IMR-90 (cell line): ENCODE results near the gene NDST3. TPM values are rescaled to one million over a fixed set of nuclear protein-coding genes. Genes with fewer than 3 reads are reported as not detected.
A peak's percentile ranks its signal among the peaks of the same experiment; 100 is the strongest.

Experiments used
- ATAC-seq: fragments of 200-7000 bp; cut with Tn5 transposase; 2 replicates; pipeline ENCODE4 v1.9.1; 2020; ENCODE audit warnings: low read depth, mild to moderate bottlenecking, moderate library complexity
- BruUV-seq: library from RNA; stranded (reverse); fragments of 400-500 nt; replicated peaks from 2 replicates; lab custom pipeline; 2021; lab: Mats Ljungman, UMichigan
- CTCF ChIA-PET: fragments of 300-600 bp; formaldehyde crosslinking; extraction: SDS; loops from one replicate; lab custom pipeline; 2021; ENCODE audit warnings: antibody characterized with exemption; lab: Yijun Ruan, JAX
- POLR2A ChIA-PET: fragments of 300-600 bp; sonication (Branson Sonifier 250); formaldehyde crosslinking; loops from one replicate; lab custom pipeline; 2022; ENCODE audit warnings: antibody characterized with exemption; ENCODE audit not compliant: unreplicated experiment; lab: Charles Lee
- DNase-seq: peaks from one replicate; pipeline ENCODE4 v3.0.0; 2013
- H2AFZ ChIP-seq: replicated peaks from 2 replicates; pipeline ENCODE3; 2013; ENCODE audit warnings: low read length, mild to moderate bottlenecking; ENCODE audit not compliant: poor library complexity
- H2AK5ac ChIP-seq: 2 replicates; pipeline ENCODE4 v1.6.1; 2013; ENCODE audit warnings: low read depth, low read length, inconsistent platforms
- H2AK9ac ChIP-seq: replicated peaks from 2 replicates; pipeline ENCODE3; 2013; ENCODE audit warnings: mild to moderate bottlenecking, low read depth, low read length, moderate library complexity; ENCODE audit not compliant: poor library complexity
- H2BK120ac ChIP-seq: 2 replicates; pipeline ENCODE4 v1.6.1; 2013; ENCODE audit warnings: low read depth, low read length, inconsistent platforms
- H2BK15ac ChIP-seq: 3 replicates; pipeline ENCODE4 v1.6.1; 2013; ENCODE audit warnings: low read depth, low read length, inconsistent platforms
- H2BK20ac ChIP-seq: 2 replicates; pipeline ENCODE4 v1.6.1; 2013; ENCODE audit warnings: low read depth, mild to moderate bottlenecking, inconsistent platforms, low read length, moderate library complexity
- H2BK5ac ChIP-seq: 2 replicates; pipeline ENCODE4 v1.6.1; 2013; ENCODE audit warnings: mild to moderate bottlenecking, low read depth, low read length, inconsistent platforms; ENCODE audit not compliant: poor library complexity, severe bottlenecking
- H3K14ac ChIP-seq: replicated peaks from 2 replicates; pipeline ENCODE4 v1.6.1; 2013; ENCODE audit warnings: low read depth, low read length, inconsistent platforms
- H3K18ac ChIP-seq: 2 replicates; pipeline ENCODE4 v1.6.1; 2013; ENCODE audit warnings: low read depth, low read length, control low read depth
- H3K23ac ChIP-seq: 2 replicates; pipeline ENCODE4 v1.6.1; 2013; ENCODE audit warnings: low read depth, low read length, inconsistent platforms
- H3K27ac ChIP-seq: 2 replicates; pipeline ENCODE4 v1.5.1; 2013; ENCODE audit warnings: mild to moderate bottlenecking, control low read depth, low read length; ENCODE audit not compliant: insufficient read depth
- H3K27me3 ChIP-seq: 2 replicates; pipeline ENCODE4 v1.6.1; 2013; ENCODE audit warnings: low read length; ENCODE audit not compliant: control insufficient read depth, insufficient read depth
- H3K36me3 ChIP-seq: 2 replicates; pipeline ENCODE4 v1.6.1; 2013; ENCODE audit warnings: low read length, mixed read lengths; ENCODE audit not compliant: control insufficient read depth, insufficient read depth
- H3K4ac ChIP-seq: 2 replicates; pipeline ENCODE4 v1.6.1; 2013; ENCODE audit warnings: low read depth, low read length, inconsistent platforms
- H3K4me1 ChIP-seq: 2 replicates; pipeline ENCODE4 v1.6.1; 2013; ENCODE audit warnings: low read length, mixed read lengths; ENCODE audit not compliant: control insufficient read depth, insufficient read depth
- H3K4me2 ChIP-seq: 2 replicates; pipeline ENCODE4 v1.6.1; 2013; ENCODE audit warnings: low read depth, mild to moderate bottlenecking, control low read depth, low read length, moderate library complexity
- H3K4me3 ChIP-seq: 2 replicates; pipeline ENCODE4 v1.5.1; 2013; ENCODE audit warnings: low read depth, mild to moderate bottlenecking, control low read depth, low read length, moderate library complexity; ENCODE audit not compliant: insufficient read depth
- H3K56ac ChIP-seq: 2 replicates; pipeline ENCODE4 v1.6.1; 2013; ENCODE audit warnings: low read length, inconsistent platforms; ENCODE audit not compliant: insufficient read depth; ENCODE audit errors: extremely low read depth
- H3K79me1 ChIP-seq, 2 experiments: 2 replicates each; pipeline ENCODE4 v1.6.1; 2013; ENCODE audit warnings: low read length in 2 of 2, inconsistent platforms in 1 of 2, low read depth in 1 of 2
- H3K9ac ChIP-seq: 2 replicates; pipeline ENCODE4 v1.6.1; 2013; ENCODE audit warnings: low read depth, low read length, control low read depth
- H3K9me1 ChIP-seq: 2 replicates; pipeline ENCODE4 v1.6.1; 2013; ENCODE audit warnings: low read length, inconsistent platforms; ENCODE audit not compliant: insufficient read depth
- H3K9me3 ChIP-seq: 2 replicates; pipeline ENCODE4 v1.6.1; 2013; ENCODE audit warnings: low read length; ENCODE audit not compliant: control insufficient read depth, insufficient read depth
- H4K20me1 ChIP-seq: 2 replicates; pipeline ENCODE4 v1.6.1; 2013; ENCODE audit warnings: low read length, inconsistent platforms; ENCODE audit not compliant: insufficient read depth
- H4K5ac ChIP-seq: 2 replicates; pipeline ENCODE4 v1.6.1; 2013; ENCODE audit warnings: mild to moderate bottlenecking, low read depth, low read length, control low read depth
- H4K8ac ChIP-seq, 2 experiments: 2 replicates each; pipeline ENCODE4 v1.6.1; 2013; ENCODE audit warnings: low read depth in 2 of 2, low read length in 2 of 2, control low read depth in 1 of 2, inconsistent platforms in 1 of 2
- H4K91ac ChIP-seq: 2 replicates; pipeline ENCODE4 v1.6.1; 2013; ENCODE audit warnings: low read depth, low read length, inconsistent platforms; ENCODE audit not compliant: insufficient read depth
- BHLHE40 ChIP-seq: fragments of 150-350 bp; IDR thresholded peaks from 2 replicates; pipeline ENCODE4 v1.6.1; 2016; ENCODE audit warnings: mild to moderate bottlenecking, low read depth, low read length
- CEBPB ChIP-seq: IDR thresholded peaks from 2 replicates; pipeline ENCODE4 v1.6.1; 2012; ENCODE audit warnings: low read depth, low read length, improper control_type of control experiment
- CHD1 ChIP-seq: IDR thresholded peaks from 2 replicates; pipeline ENCODE4 v1.6.1; 2012; ENCODE audit warnings: low read depth, low read length, improper control_type of control experiment
- FOS ChIP-seq: fragments of 150-350 bp; IDR thresholded peaks from 2 replicates; pipeline ENCODE4 v1.6.1; 2016; ENCODE audit warnings: low read depth, low read length
- MAFK ChIP-seq: IDR thresholded peaks from 2 replicates; pipeline ENCODE4 v1.6.1; 2012; ENCODE audit warnings: low read depth, low read length, improper control_type of control experiment
- MAZ ChIP-seq: IDR thresholded peaks from 2 replicates; pipeline ENCODE4 v1.6.1; 2012; ENCODE audit warnings: low read depth, mild to moderate bottlenecking, low read length, improper control_type of control experiment, moderate library complexity, borderline replicate concordance
- MXI1 ChIP-seq: IDR thresholded peaks from 2 replicates; pipeline ENCODE4 v1.6.1; 2012; ENCODE audit warnings: low read depth, mild to moderate bottlenecking, low read length, moderate library complexity, borderline replicate concordance
- NFE2L2 ChIP-seq: fragments of 150-350 bp; IDR thresholded peaks from 2 replicates; pipeline ENCODE4 v1.6.1; 2016; ENCODE audit warnings: low read depth, mild to moderate bottlenecking, low read length
- POLR2A ChIP-seq: IDR thresholded peaks from 2 replicates; pipeline ENCODE4 v1.6.1; 2012; ENCODE audit warnings: mild to moderate bottlenecking, low read depth, low read length
- RAD21 ChIP-seq: IDR thresholded peaks from 2 replicates; pipeline ENCODE4 v1.6.1; 2012; ENCODE audit warnings: low read length, improper control_type of control experiment
- RCOR1 ChIP-seq: IDR thresholded peaks from 2 replicates; pipeline ENCODE4 v1.6.1; 2012; ENCODE audit warnings: mild to moderate bottlenecking, low read length, improper control_type of control experiment; ENCODE audit not compliant: insufficient replicate concordance
- RFX5 ChIP-seq: IDR thresholded peaks from 2 replicates; pipeline ENCODE4 v1.8.0; 2012; ENCODE audit warnings: low read depth, mild to moderate bottlenecking, low read length, moderate library complexity
- SMC3 ChIP-seq: fragments of 150-350 bp; IDR thresholded peaks from 2 replicates; pipeline ENCODE4 v1.6.1; 2016; ENCODE audit warnings: low read depth, mild to moderate bottlenecking, antibody characterized with exemption, low read length, moderate library complexity
- WGBS, 2 experiments: methylation state at CpG; one replicate each; pipeline versions ENCODE4 v1.1.5 to v1.1.7; 2013; ENCODE audit warnings: missing lambda C conversion rate in 2 of 2; ENCODE audit not compliant: insufficient read length in 1 of 2; ENCODE audit errors: extremely low coverage in 2 of 2; 5-methylcytosine and 5-hydroxymethylcytosine counted together
- dilution Hi-C: fragments of 300-500 bp; cut with HindIII; formaldehyde crosslinking; loops from one replicate; pipeline ENCODE4 v1.14.3; 2018; ENCODE audit warnings: low sequenced_read_pairs; ENCODE audit not compliant: unreplicated experiment
- in situ Hi-C: fragments of 300-500 bp; cut with MboI; formaldehyde crosslinking; loops from 3 replicates; pipeline ENCODE4 v1.14.3; 2019; ENCODE audit warnings: low sequenced_read_pairs, inconsistent platforms, mixed read lengths
- intact Hi-C: fragments of 100-400 bp; cut with micrococcal nuclease; formaldehyde crosslinking; loops from 2 replicates; pipeline ENCODE4 v1.10.0; 2022
- polyA plus RNA-seq, 3 experiments: library from polyadenylated mRNA; depleted of rRNA; stranded (reverse); fragments of >200 nt; gene quantifications; 2 replicates each; pipeline ENCODE4 v1.2.3, GENCODE V29; 2012; ENCODE audit warnings: low replicate concordance in 1 of 3
- total RNA-seq: library from RNA; depleted of rRNA; stranded (reverse); fragments of >200 nt; gene quantifications from 2 replicates; pipeline ENCODE4 v1.2.3, GENCODE V29; 2012
- TF ChIP-seq, protein P1 (sequence below): fragments of 150-350 bp; IDR thresholded peaks from 2 replicates; pipeline ENCODE4 v1.6.1; 2016; ENCODE audit warnings: low read depth, mild to moderate bottlenecking, low read length, moderate library complexity, borderline replicate concordance
- TF ChIP-seq, protein P2 (sequence below): conservative IDR thresholded peaks from 2 replicates; pipeline ENCODE4 v1.5.1; 2012; ENCODE audit warnings: mild to moderate bottlenecking, low read depth, low read length, improper control_type of control experiment
- TF ChIP-seq, protein P3 (sequence below): fragments of 150-350 bp; IDR thresholded peaks from 2 replicates; pipeline ENCODE4 v1.6.1; 2017; ENCODE audit warnings: mild to moderate bottlenecking, antibody characterized with exemption, low read length, low read depth

The NDST3 gene
- total and polyA plus RNA-seq, 2 of the 4 experiments (the other 2 are of a cell fraction): 0.10 to 0.18 TPM

DNA sequence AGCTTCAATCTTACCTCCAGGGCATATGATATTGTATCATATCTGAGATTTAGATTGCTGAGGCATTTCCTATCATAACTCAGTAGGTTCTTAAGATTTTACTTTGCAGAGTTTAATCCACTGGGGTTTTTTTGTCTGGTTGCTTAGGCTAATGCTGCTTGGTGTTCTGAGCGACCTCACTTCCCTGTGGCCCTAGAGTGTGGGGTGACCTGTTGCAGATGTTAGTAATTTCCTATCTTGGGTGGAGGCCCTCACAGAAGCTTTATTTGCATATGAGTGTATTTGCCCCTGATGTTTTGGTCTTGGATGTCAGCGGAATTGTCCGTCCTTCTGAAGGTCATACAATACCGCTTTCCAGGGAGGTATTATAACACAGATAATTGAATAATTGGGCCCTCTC is 137.1 kb downstream of the NDST3 start:
- Histone ChIP-seq H2AFZ (no peak overlapping the region), H3K56ac (no peak overlapping the region), H3K27ac (no peak overlapping the region), H4K20me1 (no peaks in the 10 kb centered on the region), H3K27me3 (no peaks in the 10 kb centered on the region), H3K18ac (peak overlapping the region; percentile 44; the same call in 1 of the 2 replicates), H3K36me3 (no peaks in the 10 kb centered on the region), H3K79me1 (no peaks in the 10 kb centered on the region; a peak in 1 of 4 replicates), H2AK9ac (no peak overlapping the region), H2BK20ac (peak overlapping the region; percentile 31; the same call in 1 of the 2 replicates), H4K5ac (no peak overlapping the region), H3K4me1 (peaks cover 13% of the 10 kb centered on the region), H3K9me3 (no peaks in the 10 kb centered on the region), H3K4me3 (no peak overlapping the region), H3K9me1 (peaks cover 3% of the 10 kb centered on the region; the same call in 1 of the 2 replicates), H4K91ac (no peak overlapping the region), H2BK5ac (no peak overlapping the region), H4K8ac (peak overlapping the region in 1 of 2 experiments; percentile 36; a peak in 1 of 4 replicates), H3K14ac (no peak overlapping the region; the same call in 1 of the 2 replicates), H3K9ac (no peak overlapping the region), H2BK120ac (peak overlapping the region; percentile 38; the same call in 1 of the 2 replicates), H2BK15ac (0 out of 3 replicates have a peak overlapping the region, but pooled peaks have one; percentile 94), H3K4me2 (no peak overlapping the region), H3K4ac (no peak overlapping the region; the same call in 1 of the 2 replicates), H3K23ac (no peak overlapping the region), H2AK5ac (peak overlapping the region; percentile 43; the same call in 1 of the 2 replicates)
- TF ChIP-seq RCOR1 (no peak), FOS (no peak), RFX5 (no peak), RAD21 (no peak), CEBPB (no peak), MAZ (no peak), MAFK (no peak), CHD1 (no peak), SMC3 (no peak), POLR2A (no peak), MXI1 (no peak), BHLHE40 (no peak), NFE2L2 (no peak)
- TF ChIP-seq, protein P1, sequence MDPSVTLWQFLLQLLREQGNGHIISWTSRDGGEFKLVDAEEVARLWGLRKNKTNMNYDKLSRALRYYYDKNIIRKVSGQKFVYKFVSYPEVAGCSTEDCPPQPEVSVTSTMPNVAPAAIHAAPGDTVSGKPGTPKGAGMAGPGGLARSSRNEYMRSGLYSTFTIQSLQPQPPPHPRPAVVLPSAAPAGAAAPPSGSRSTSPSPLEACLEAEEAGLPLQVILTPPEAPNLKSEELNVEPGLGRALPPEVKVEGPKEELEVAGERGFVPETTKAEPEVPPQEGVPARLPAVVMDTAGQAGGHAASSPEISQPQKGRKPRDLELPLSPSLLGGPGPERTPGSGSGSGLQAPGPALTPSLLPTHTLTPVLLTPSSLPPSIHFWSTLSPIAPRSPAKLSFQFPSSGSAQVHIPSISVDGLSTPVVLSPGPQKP: no peak
- TF ChIP-seq, protein P2, sequence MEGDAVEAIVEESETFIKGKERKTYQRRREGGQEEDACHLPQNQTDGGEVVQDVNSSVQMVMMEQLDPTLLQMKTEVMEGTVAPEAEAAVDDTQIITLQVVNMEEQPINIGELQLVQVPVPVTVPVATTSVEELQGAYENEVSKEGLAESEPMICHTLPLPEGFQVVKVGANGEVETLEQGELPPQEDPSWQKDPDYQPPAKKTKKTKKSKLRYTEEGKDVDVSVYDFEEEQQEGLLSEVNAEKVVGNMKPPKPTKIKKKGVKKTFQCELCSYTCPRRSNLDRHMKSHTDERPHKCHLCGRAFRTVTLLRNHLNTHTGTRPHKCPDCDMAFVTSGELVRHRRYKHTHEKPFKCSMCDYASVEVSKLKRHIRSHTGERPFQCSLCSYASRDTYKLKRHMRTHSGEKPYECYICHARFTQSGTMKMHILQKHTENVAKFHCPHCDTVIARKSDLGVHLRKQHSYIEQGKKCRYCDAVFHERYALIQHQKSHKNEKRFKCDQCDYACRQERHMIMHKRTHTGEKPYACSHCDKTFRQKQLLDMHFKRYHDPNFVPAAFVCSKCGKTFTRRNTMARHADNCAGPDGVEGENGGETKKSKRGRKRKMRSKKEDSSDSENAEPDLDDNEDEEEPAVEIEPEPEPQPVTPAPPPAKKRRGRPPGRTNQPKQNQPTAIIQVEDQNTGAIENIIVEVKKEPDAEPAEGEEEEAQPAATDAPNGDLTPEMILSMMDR: no peak
- TF ChIP-seq, protein P3, sequence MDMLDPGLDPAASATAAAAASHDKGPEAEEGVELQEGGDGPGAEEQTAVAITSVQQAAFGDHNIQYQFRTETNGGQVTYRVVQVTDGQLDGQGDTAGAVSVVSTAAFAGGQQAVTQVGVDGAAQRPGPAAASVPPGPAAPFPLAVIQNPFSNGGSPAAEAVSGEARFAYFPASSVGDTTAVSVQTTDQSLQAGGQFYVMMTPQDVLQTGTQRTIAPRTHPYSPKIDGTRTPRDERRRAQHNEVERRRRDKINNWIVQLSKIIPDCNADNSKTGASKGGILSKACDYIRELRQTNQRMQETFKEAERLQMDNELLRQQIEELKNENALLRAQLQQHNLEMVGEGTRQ: no peak
- intact Hi-C loops: loop anchor here (10.0 kb wide), 1 partner anchor 173 kb away; no protein-coding TSS in a partner anchor
- in situ Hi-C loops: no loop called here
- peak; percentile 20 for DNase-seq
- CTCF ChIA-PET: no interaction called here
- dilution Hi-C loops: no loop called here
- no TSS peak for BruUV-seq
- no peak for ATAC-seq
- POLR2A ChIA-PET: no interaction called here
- no CpG with 5 or more reads among the region's 4 CpGs for WGBS, 2 experiments
